Neural cell (in vitro differentiated cells): ENCODE measurements around the gene VPS8.

Source experiments
- EP300 ChIP-seq: fragments of 450-650 bp; conservative IDR thresholded peaks from 2 replicates; pipeline ENCODE4 v1.6.1; 2014; ENCODE audit warnings: antibody characterized with exemption, mild to moderate bottlenecking, moderate library complexity; ENCODE audit not compliant: poor library complexity, severe bottlenecking
- POLR2AphosphoS5 ChIP-seq: IDR thresholded peaks from 2 replicates; pipeline ENCODE4 v1.6.1; 2012
- TAF1 ChIP-seq: IDR thresholded peaks from 2 replicates; pipeline ENCODE4 v1.6.1; 2012; ENCODE audit warnings: low read depth
- TF ChIP-seq, protein P1 (sequence below): fragments of 450-650 bp; IDR thresholded peaks from 2 replicates; pipeline ENCODE4 v1.5.1; 2014; ENCODE audit warnings: antibody characterized with exemption, mild to moderate bottlenecking, moderate library complexity; ENCODE audit not compliant: poor library complexity, severe bottlenecking

- no peak for TF ChIP-seq EP300
- no peak for TF ChIP-seq TAF1
- TF ChIP-seq, protein P1, sequence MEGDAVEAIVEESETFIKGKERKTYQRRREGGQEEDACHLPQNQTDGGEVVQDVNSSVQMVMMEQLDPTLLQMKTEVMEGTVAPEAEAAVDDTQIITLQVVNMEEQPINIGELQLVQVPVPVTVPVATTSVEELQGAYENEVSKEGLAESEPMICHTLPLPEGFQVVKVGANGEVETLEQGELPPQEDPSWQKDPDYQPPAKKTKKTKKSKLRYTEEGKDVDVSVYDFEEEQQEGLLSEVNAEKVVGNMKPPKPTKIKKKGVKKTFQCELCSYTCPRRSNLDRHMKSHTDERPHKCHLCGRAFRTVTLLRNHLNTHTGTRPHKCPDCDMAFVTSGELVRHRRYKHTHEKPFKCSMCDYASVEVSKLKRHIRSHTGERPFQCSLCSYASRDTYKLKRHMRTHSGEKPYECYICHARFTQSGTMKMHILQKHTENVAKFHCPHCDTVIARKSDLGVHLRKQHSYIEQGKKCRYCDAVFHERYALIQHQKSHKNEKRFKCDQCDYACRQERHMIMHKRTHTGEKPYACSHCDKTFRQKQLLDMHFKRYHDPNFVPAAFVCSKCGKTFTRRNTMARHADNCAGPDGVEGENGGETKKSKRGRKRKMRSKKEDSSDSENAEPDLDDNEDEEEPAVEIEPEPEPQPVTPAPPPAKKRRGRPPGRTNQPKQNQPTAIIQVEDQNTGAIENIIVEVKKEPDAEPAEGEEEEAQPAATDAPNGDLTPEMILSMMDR: no peak
- no peak for TF ChIP-seq POLR2AphosphoS5
These were observed 156.1 kb downstream of the VPS8 start for GRCh38 chr3:184968115-184968514.
